HG02938 (cell line): Measurements from ENCODE around the gene STEAP1B.
"Not testable (repeated sequence)": the region's sequence is repeated elsewhere in the genome, so short reads cannot be mapped to it uniquely, and the experiment has no call there.

Experiments used
- ATAC-seq: cut with Tn5 transposase; IDR thresholded peaks from one replicate; pipeline ENCODE4 v1.9.1; 2021; ENCODE audit warnings: mild to moderate bottlenecking, moderate library complexity; ENCODE audit not compliant: unreplicated experiment

STEAP1B gene

GRCh38 chr7:22457471-22457870 is 42.5 kb downstream of the STEAP1B start:
- no peak for ATAC-seq

GRCh38 chr7:22454446-22454845 is 45.5 kb downstream of the STEAP1B start:
- ATAC-seq = no peak

DNA sequence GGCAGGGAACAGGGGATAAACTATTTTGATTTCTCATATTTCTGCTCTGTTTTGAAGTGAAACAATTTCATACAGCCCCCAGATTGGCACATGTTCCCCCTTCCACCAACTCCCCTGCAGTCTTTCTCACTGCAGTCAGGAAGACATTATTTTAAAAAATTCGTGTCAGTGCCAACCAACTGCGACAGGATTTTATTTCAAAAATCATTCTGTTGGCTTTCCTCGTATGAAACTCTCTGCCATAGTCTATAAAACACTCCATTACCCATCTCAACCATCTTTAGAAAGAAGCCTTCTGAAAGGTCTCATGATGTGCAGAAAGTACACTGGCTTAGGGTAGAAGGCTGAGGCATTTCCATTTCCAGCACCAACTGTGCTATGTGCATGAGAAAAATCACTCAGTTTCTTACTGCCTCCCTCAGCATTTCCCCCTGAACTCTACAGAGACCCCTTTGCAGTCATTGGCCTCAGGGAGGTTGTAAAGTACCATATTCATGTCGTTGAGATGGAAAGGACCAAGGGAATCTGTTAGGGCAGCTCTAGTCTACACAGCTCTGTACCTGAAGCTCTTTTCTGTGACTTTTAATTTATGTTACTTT is 46.9 kb downstream of the STEAP1B start:
- no peak for ATAC-seq

- ATAC-seq = no peak
Measured at GRCh38 chr7:22452142-22452959, 47.6 kb downstream of the STEAP1B start.

DNA sequence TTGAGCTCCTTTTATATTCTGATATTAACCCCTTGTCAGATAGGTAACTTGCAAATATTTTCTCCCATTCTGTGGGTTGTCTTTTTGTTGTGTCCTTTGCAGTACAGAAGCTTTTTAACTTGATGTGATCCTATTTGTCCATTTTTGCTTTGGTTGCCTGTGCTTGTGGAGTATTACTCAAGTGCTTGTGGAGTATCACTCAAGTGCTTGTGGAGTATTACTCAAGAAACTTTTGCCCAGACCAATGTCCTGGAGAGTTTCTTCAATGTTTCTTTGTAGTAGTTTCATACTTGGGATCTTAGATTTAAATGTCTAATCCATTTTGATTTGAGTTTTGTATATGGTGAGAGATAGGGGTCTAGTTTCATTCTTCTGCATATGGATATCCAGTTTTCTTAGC is 50.0 kb downstream of the STEAP1B start:
- not testable (repeated sequence) for ATAC-seq

- ATAC-seq = peak; percentile 85
Measured at GRCh38 chr7:22447762-22448161, 52.2 kb downstream of the STEAP1B start.

GRCh38 chr7:22447008-22447407 is 53.0 kb downstream of the STEAP1B start:
- peak; percentile 32 for ATAC-seq

DNA sequence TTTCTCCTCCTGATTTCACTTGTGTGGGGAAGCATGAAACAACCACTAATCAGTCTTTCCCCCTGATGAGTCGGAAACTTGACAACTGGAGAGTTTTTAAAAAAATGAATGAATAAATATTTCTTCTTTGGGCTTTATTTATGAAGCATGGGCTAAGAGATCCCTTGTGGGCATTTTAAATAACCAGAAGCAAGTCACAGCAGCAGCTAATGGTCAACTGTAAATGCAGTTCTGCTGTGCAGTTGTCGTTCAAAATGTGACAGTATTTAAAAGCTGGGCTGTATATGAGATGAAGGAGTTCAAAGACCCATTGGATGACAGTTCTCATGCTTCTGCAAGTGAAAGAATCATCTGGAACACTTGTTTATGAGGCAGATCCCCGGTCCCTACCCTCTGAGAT is 54.1 kb downstream of the STEAP1B start:
- no peak for ATAC-seq

- ATAC-seq = no peak
Measured at GRCh38 chr7:22445140-22445743, 54.7 kb downstream of the STEAP1B start.

DNA sequence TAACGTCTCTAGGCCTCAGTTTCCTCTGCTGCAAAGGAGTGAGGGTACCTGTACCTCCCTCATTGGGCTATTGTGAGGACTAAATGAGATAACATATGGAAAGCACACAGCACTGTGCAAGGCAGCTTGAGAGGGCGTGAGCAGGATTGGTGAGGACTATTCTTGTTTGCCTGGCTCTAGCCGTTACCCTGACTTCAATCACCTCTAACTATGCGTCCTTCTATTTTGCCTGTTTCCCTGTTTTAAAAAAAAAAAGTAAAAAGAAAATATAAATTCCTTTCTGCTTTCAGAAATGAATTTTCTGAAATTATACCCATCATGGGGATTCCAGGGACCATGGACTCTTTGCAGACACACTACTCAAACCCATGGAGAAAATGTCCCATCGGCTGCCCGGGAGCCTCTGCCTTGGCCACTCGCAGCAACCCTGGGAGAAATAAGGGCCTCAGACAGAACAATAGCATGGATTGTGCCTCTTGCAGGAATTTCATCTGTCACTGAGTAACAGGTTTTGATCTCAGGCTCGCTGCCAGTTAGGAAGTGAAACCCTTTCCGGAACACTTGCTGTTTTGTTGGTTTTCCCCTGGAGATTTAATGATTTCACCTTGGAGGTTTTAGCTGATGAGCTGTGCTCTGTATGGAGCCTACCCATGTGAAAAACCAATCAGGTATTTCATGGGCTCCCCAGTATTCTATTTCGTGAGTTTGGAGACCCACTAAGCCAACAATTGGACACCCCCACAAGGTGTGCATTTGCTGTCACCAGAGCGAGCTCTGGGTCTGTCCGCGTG is 55.6 kb downstream of the STEAP1B start:
- ATAC-seq = no peak

DNA sequence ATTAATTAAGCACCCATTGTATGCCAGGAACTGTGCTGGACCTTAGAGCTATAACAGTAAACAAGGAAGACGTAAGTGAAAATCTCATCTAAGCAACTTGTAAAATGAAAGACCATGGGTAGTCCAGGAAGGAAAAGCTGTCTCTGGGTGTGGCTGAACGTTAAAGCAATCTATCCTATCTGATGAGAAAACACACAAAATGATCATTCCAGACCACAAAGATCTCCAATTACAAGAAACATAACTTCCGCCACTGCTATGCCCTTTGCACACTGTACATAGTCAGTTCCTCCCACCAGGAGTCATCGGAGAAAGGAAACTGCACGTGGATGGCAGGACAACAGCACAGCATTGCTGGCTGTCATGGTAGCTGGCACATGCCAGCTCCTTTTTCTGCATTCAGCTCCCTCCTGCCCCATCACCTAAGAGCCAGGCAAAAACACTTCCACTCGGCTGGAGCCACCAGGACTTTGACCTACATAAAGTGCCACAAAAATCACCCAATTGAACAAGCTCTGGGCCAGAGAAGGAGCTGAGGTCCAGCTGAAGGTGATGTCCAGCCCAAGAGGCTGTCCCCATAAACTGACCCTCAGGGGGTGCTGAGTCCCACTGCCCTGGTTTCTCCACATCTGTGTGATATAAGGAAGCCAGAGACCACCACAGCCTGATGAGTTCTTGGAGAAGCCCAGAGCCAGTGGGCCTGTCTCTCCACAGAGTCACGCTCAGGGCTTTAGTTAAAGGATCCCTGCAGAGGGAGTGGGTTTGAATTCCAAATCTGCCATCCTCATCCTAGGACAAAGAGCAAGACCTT is 56.4 kb downstream of the STEAP1B start:
- no peak for ATAC-seq

- ATAC-seq = no peak
Measured at GRCh38 chr7:22442882-22443369, 57.1 kb downstream of the STEAP1B start.

DNA sequence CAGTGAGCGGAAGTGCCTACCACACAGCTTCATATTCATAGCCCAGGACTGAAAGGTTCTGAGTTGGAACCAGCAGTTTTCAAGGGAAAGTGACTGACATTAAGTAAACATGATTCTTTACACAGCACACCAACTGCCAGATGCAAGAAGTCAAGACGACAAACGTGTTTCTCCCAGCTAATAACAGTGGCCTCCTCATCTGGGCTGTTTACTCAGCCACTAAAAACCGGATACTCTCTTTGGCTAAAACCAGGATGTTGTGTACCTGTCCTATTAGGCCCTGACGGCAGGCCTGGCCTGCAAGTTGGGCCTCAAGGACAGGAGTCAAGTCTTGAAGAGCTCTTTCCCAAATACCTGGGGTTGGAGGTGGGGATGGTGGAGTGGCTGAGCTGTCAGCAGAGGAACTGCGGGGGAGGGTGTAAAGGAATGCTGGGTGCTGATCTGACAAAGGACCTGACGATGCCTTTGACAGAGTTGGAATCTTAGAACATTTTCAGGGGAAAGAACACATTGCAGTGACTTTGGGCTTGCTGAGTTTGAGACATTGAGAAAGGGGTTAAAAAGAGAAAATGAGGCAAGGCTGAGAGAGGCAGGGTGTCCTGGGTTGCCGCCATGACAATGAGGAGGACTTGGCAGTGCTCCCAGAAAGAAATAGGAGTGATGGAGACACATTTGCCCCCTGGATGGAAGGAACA is 57.7 kb downstream of the STEAP1B start:
- no peak for ATAC-seq

DNA sequence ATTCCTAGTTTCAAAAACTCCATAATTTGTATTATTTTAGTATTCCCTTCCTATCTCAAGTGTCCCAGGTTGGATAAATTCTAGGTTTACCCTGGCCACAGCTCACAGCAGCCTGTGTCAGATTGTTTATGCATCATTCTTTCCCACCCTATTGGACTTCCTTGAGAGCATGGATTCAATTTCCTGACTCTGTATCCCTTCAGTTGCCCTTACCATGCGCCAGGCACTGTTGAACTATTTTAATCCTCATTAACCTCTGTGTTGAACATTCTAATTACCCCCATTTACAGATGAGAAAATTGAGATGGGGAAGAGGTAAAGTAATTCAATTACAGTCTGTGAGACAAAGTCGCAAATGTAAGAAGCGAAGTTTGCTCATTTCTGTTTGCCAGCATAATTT is 58.8 kb downstream of the STEAP1B start:
- no peak for ATAC-seq

DNA sequence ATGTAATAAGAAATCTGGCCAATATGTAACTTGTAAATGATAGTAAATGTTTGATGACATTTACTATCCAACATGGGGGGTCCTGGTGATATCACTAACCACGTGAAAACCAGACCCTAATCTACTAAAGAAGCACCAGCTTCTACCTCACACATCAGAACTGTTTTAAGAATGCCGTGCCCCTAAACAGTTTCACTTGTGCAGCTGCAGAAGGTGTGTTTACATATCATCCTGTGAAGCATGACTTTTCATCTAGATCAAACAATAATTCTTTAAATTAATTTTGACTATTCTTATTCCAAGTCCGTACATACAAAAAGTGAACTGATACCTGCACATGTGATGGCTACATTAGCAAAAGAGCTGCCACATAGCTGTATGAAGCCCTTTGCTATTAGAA is 61.0 kb downstream of the STEAP1B start:
- ATAC-seq = peak; percentile 69

- not testable (repeated sequence) for ATAC-seq
Measured at GRCh38 chr7:22436552-22436951, 63.4 kb downstream of the STEAP1B start.

GRCh38 chr7:22435720-22436119 is 64.3 kb downstream of the STEAP1B start:
- no peak for ATAC-seq

GRCh38 chr7:22435105-22435504 is 64.9 kb downstream of the STEAP1B start:
- ATAC-seq = peak; percentile 90

- no peak for ATAC-seq
Measured at GRCh38 chr7:22433710-22434460, 66.1 kb downstream of the STEAP1B start.
